ENCODE results near the gene AGPAT1. TPM values are rescaled to one million over a fixed set of nuclear protein-coding genes. Genes with fewer than 3 reads are reported as not detected.

Gene AGPAT1
- total RNA-seq, 1 experiment from 2014 or later: 58.9 TPM

- Histone ChIP-seq H3K27ac (no peak overlapping the region), H3K4me3 (no peak overlapping the region), H3K36me3 (ENCODE audit: low read depth) (peaks cover 9% of the 10 kb centered on the region), H3K4me1 (replicated peaks; ENCODE audit: insufficient read depth) (peaks cover 25% of the 10 kb centered on the region), H4K20me1 (ENCODE audit: insufficient read depth) (no peaks in the 10 kb centered on the region), H3K9me3 (ENCODE audit: insufficient read depth, low read depth) (no peaks in the 10 kb centered on the region), H3K9me2 (ENCODE audit: insufficient read depth) (no peaks in the 10 kb centered on the region), H2AFZ (no peak overlapping the region), H3K27me3 (ENCODE audit: insufficient read depth, low read depth) (no peaks in the 10 kb centered on the region), H3F3A (ENCODE audit: insufficient read depth, low read depth) (peaks cover 12% of the 10 kb centered on the region; the same call in 1 of the 2 replicates), H3K79me2 (ENCODE audit: low read depth) (peaks cover 18% of the 10 kb centered on the region), H3K4me2 (no peak overlapping the region)
- BruUV-seq (replicated peaks): no TSS peak
- CTCF ChIA-PET: interaction anchor here (0.6 kb wide), 1 partner anchor 31 kb away, joined by 6 read pairs; no protein-coding TSS in a partner anchor
- DNase-seq: no peak
- intact Hi-C loops (cut with micrococcal nuclease; ENCODE audit: unreplicated experiment): loop anchor here (10.0 kb wide), 2 partner anchors 647 to 783 kb away; partner anchors contain the start of genes ATP6V1G2, DDX39B and NFKBIL1
- POLR2A ChIA-PET (ENCODE audit: unreplicated experiment): no interaction called here
- TF ChIP-seq CTCF (conservative IDR thresholded peaks at IDR 0.05): no peak
- no peak for TF ChIP-seq EZH2 (IDR thresholded peaks at IDR 0.05; ENCODE audit: low read depth)
Observed at GRCh38 chr6:32191696-32192607, 16.1 kb upstream of the AGPAT1 start.

- peaks cover 12% of the 10 kb centered on the region; the same call in 1 of the 2 replicates for H3F3A ChIP-seq (ENCODE audit: insufficient read depth, low read depth)
- no peak overlapping the region for H3K4me3 ChIP-seq
- no TSS peak for BruUV-seq (replicated peaks)
- H3K27ac ChIP-seq: no peak overlapping the region
- no peaks in the 10 kb centered on the region for H4K20me1 ChIP-seq (ENCODE audit: insufficient read depth)
- H2AFZ ChIP-seq: no peak overlapping the region
- H3K27me3 ChIP-seq (ENCODE audit: insufficient read depth, low read depth): no peaks in the 10 kb centered on the region
- H3K36me3 ChIP-seq (ENCODE audit: low read depth): peaks cover 10% of the 10 kb centered on the region
- H3K4me2 ChIP-seq: peak overlapping the region; percentile 95
- no peak for TF ChIP-seq EZH2 (IDR thresholded peaks at IDR 0.05; ENCODE audit: low read depth)
- TF ChIP-seq CTCF (conservative IDR thresholded peaks at IDR 0.05): no peak
- H3K9me2 ChIP-seq (ENCODE audit: insufficient read depth): no peaks in the 10 kb centered on the region
- no peak for DNase-seq
- intact Hi-C loops (cut with micrococcal nuclease; ENCODE audit: unreplicated experiment): loop anchor here (1.0 to 10.0 kb wide), 3 partner anchors 13 to 784 kb away; partner anchors contain the start of genes ATP6V1G2, DDX39B, NFKBIL1 and RNF5
- peaks cover 18% of the 10 kb centered on the region for H3K79me2 ChIP-seq (ENCODE audit: low read depth)
- ChIA-PET CTCF (interaction anchor here (1.1 kb wide), 1 partner anchor 13 kb away, joined by 4 read pairs; no protein-coding TSS in a partner anchor), POLR2A (ENCODE audit: unreplicated experiment) (no interaction called here)
- peaks cover 19% of the 10 kb centered on the region for H3K4me1 ChIP-seq (replicated peaks; ENCODE audit: insufficient read depth)
- H3K9me3 ChIP-seq (ENCODE audit: insufficient read depth, low read depth): no peaks in the 10 kb centered on the region
Observed at GRCh38 chr6:32190911-32191677, 15.2 kb upstream of the AGPAT1 start.
